Activated CD8-positive, alpha-beta memory T cell treated with anti-CD3 and anti-CD28 coated beads for 48 hours (primary cell): ENCODE measurements around the gene TMEM94.

Experiments used
- DNase-seq, 3 experiments: peaks; one replicate each; pipeline ENCODE4 v3.0.0-alpha.2; 2020; ENCODE audit warnings: low read depth in 2 of 3, low spot score in 2 of 3

Gene TMEM94

GRCh38 chr17:75524269-75524969 lies 68.0 kb downstream of the TMEM94 start:
- no peak for DNase-seq

GRCh38 chr17:75524970-75525805 lies 68.8 kb downstream of the TMEM94 start, which contains the start of gene LLGL2:
Gene LLGL2 (plus strand): TSS chr17:75525697. CDS start chr17:75543427, 17,730 bp downstream.
- DNase-seq, result peak in 2 of 3 experiments; percentile 45 to 60

DNA sequence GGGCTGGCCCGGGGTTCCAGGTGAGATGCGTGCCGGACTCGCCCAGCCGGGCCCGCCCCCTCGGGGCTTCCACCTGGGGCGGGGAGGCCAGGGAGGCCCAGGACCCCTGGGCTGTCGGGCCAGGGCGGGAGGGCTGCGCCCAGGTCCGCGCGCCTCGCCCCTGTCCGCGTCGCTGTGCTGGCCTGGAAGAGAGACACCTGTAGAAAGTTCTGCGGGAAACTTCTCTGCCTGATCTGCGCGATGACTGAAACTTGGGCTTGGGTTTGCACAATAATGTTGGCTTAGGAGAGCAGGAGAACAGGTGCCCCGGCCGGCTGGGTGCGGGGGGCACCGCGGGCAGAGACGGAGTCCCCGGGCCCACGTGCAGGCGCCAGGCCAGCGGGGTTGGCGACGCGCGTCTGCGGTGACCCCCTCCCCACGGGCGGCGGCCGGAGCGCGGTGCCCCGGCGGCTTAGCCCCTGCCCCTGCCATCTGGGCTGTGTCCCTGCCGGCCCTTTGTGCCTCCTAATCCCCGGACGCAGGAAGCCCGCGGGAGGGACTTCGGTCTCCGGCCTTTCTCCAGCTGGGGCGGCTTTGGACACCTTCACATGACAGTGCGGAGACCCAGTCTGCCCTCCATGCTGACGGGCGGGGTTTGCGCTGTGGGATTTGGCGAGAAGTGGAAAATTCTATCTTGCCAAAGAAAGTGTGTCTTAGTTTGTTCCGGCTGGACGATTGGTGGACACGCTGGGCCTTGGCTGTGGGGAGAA lies 69.5 kb downstream of the TMEM94 start:
- no peak for DNase-seq

- no peak for DNase-seq
These were observed 70.3 kb downstream of the TMEM94 start for GRCh38 chr17:75526555-75527270.

- no peak for DNase-seq
These were observed 74.6 kb downstream of the TMEM94 start for GRCh38 chr17:75530837-75531720.

DNA sequence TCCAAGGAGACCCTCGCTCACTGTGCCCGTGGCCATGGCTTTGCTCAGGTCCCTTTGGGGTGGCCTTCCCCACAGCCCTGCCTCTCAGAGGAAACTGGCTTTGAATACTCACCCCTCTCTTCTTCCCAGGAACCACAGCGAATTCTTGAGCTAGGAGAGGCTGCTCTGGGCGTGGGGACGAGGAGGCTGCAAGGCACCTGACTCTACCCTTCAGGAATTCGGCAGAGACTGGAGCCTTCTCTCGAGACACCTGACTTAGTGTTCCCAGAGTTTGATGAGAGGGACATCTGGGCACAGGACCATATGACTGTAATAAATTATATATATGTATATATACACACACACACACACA lies 75.3 kb downstream of the TMEM94 start:
- DNase-seq, result no peak

DNA sequence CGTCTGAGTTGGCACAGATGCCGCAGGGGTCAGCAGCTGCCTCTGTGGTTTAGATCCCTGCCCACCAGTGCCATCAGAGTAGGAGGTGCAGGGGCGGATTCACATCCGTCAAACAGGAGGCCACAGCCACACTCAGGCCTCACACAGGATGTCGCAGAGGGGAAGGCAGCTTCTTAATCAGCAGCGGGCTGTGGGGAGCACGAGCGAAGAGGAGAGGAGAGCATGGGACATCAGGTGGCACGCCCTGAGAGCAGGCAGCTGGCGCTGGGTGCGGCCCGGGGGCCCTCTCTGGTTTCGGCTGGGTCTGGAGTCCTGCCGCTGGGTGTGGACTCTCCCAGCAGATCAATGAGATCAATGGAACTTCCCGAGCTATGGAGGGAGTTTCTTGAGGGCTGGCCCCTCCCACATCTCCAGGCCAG lies 78.7 kb downstream of the TMEM94 start:
- peak in 1 of 3 experiments; percentile 44 for DNase-seq

- DNase-seq, result no peak
These were observed 79.4 kb downstream of the TMEM94 start for GRCh38 chr17:75535871-75536270.

GRCh38 chr17:75536366-75536765 lies 79.9 kb downstream of the TMEM94 start:
- DNase-seq, result no peak

DNA sequence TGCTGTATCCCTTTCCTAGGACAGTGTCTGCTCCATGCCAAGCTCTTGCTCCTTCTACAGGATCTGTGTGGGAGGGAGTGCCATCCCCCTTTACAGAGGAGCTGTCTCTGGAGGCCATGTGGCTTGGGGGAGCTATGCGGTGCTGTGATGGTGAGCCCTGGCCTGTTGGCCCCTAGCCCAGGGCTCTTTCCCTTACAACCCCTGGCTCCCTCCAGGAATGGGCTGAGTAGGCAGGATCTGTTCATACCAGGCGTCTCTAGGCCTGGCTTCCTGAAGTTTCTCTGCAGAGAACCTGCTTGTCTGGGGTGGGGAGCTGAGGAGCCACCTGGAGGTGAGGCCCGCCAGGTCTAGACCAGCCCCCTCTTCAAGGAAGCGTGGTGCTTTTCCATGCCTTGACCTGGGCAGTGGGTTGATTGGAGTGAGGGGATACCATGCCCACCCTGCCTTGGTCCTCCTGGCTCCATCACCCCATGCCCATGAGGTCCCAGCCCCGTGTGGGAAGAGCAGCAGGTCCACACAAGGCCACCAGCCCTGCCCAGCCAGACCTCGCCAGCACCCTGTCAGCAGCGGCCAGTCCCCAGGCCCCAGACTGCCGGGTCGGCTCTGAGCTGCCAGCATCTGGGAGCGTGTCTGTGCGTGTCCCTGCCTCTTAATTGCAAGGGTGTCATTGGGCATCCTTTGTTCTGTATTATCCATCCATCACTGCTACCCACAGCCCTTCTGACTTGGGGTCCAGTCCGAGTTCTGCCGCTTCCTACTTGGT lies 83.7 kb downstream of the TMEM94 start:
- no peak for DNase-seq

- DNase-seq, result no peak
These were observed 84.6 kb downstream of the TMEM94 start for GRCh38 chr17:75540923-75541503.

- no peak for DNase-seq
These were observed 85.8 kb downstream of the TMEM94 start for GRCh38 chr17:75542229-75542628.

DNA sequence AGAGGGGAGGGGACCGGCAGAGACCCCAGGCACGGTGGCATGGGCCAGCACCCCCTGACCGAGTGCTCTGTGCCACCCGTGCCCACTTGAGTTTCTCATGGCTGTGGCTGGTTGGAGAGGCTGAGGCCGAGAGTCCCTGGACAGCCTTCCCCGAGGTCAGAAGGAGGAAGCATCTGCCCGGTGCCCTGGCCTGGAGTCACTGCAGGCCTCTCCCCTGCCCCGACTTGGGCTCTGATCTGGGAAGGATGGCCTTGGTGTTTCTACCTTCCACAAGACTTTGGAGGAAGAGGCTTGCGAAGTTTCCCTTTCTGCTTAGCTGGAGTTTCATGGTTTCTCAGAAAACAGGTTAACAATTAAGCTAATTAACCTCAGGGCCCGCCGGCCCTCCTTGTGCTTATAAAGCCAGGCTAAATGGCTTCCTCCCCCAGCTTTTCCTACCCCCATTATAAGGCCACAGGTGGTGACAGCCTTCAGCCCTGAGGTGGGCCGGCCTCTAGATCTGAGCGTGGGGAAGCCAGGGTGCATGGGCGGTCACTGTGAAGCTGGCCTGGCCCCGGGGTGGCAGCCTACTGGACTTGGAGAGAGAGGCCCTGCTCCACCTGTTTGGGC lies 86.4 kb downstream of the TMEM94 start:
- DNase-seq, result no peak

GRCh38 chr17:75544250-75544649 lies 87.8 kb downstream of the TMEM94 start:
- DNase-seq, result no peak

- no peak for DNase-seq
These were observed 89.7 kb downstream of the TMEM94 start for GRCh38 chr17:75546181-75546580.

DNA sequence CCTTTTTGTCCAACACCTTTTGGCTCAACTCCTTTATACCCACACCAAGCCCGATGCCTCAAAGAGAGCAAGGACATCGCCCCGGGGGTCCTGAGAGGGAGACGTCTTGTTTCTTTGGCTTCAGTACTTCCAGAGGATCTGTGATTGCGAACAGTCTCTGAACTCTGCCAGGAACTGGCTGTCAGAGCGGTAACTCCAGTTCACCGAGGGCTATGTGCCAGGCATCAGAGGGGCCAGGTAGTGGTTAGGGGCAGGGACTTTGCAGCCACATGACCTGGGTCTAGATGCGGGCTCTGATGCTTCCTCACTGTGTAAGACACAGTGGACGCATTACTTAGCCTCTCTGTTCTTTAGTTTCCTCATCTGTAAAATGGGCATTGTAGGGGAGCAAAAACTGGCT lies 90.7 kb downstream of the TMEM94 start:
- no peak for DNase-seq

GRCh38 chr17:75548813-75549212 lies 92.4 kb downstream of the TMEM94 start:
- no peak for DNase-seq
